HG02943 (cell line): ENCODE results near the gene EIF4EBP2.

Experiments
- ATAC-seq: cut with Tn5 transposase; IDR thresholded peaks from one replicate; pipeline ENCODE4 v1.9.1; 2021; ENCODE audit warnings: mild to moderate bottlenecking, low read depth, moderate library complexity; ENCODE audit not compliant: unreplicated experiment

The EIF4EBP2 gene

DNA sequence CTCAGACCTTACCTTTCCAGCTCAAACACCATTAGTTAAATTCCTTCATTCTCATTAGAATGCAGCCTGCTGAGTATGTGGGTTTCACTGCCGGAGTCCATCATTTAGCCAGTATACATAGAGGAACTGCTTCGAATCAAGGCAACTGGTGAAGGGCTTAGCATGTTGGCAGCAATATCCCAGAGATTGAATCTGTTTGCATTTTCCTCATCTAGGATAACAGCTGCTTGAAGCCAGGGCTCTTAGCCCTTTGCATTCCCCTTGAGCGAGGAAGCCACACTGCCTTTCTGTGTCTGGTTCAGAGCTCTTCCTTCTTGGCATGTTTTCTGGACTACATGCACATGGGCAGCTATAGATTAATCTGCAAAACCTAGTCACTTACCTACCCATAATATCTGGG, 22.9 kb downstream of the EIF4EBP2 start:
- no peak for ATAC-seq

DNA sequence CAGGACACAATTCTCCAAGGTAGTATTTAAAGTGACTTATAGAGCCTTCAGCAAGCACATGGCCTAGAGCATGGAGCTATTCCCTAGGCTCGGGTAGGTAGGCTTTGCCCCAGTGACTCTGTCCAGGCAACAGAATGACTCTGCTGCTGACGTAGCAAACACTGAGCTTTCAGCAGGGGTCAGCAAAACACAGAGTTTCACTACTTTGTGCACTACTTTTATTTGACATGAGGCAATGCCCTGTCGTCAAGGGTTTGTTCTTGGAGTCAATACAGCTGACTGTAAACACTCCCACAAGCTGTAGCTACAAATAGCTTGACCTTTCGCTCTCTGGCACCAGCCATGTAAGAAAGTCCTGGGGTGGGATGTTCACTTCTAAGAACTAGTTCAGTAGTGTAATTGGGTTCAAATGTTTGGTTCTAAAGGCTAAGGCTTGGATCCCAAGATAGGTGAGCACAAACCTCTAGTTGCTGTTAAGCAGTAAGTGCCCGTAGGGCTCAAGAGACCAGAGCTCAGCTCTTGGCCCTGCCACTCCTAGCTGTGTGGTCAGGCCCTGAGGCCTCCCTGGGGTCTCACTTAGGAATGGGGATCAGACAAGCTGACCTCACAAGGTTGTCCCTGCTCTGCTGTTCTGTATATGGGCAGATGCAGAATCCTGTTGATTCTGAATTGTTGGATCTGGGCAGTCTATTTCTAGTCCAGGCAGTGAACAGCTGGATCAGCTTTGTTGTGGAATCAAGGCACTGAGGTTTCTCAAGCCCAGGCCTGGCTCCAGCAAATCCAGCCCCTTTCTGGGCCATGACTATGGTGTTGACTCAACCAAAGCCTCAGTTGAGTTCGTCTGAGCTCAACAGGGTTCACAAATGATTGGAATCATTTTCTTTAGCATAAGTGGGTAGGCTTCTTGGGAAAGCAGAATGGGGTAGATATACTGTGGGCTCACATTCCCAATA, 26.8 kb downstream of the EIF4EBP2 start:
- no peak for ATAC-seq

DNA sequence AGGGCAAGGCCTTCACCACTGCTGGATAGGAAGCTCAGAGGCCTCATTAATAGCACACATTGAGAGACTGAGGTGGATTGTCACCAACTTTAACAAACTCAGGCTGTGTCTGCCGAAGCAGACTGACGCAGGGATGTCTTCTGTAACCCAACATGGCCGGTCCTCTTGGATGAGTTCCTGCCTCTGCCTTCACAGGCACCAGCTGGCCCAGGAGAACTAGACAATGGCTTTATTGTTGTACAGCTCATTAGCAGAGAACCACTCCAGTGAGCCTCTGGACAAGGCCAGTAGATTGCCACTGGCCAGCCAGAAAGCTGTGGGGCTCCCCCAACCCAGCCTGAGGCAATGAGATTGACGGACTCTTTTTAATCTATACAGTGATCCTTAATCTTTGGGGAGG, 28.2 kb downstream of the EIF4EBP2 start:
- no peak for ATAC-seq

DNA sequence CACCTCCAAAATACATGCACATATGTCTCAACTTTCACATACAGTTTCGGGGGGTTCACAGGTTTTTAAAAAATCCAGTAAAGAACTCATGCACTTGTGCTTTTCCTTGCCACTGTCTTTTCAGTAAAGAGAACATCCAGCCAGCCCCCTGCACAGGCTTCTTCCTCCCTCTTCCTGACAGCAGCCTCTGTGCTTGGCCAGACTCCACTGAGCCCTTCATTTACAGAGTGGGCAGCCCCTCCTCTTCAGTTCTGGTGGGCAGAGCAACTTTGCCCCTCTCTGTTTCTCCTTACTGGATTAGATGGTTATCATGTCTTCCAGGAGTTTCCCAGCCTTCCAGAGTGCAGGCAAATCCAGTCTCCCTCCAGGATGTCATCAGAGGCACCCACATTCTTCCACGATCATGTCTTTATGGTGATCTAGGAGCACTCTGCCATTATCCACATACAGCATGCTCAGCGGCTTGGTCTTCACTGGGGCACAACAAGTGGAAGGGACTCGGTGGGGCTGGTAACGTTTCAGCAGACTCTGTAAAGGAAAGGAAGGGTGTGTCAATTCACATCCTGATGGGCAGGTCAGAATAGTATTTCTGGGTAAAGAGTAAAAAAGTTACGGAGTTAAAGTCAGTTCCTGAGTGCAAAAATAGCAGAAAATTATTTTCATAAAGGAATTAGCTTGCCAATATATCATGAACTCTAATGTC, 28.8 kb downstream of the EIF4EBP2 start:
- no peak for ATAC-seq

DNA sequence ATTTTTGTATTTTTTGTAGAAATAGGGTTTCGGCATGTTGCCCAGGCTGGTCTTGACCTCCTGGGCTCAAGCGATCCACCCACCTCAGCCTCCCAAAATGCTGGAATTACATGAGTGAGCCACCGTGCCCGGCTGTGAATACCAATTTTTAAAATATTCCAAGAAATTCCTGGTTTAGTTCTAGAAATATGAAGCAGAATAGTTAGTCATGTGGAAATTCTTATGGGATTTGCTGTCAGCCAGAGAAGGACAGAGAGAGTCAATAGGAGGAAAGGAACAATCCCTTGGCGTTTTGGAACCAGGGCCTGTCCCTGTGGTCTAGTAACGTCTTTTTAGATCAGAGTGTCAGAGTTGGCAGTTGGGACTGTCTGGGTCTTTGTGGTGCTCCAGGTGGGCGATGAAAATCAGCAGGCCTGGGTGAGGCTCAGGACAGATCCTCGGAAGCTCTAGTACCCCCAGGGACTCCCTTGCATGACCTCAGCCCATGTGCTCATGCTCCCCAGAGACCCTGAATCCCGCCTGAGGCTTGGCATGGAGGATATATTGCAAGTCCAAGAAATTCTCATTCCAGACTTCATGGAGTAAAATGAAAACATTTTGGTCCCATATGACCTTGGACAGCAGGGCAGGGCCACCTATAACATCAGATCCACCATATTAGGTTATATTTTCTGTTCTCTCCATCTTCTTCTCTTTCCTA, 29.8 kb downstream of the EIF4EBP2 start:
- ATAC-seq, result no peak

DNA sequence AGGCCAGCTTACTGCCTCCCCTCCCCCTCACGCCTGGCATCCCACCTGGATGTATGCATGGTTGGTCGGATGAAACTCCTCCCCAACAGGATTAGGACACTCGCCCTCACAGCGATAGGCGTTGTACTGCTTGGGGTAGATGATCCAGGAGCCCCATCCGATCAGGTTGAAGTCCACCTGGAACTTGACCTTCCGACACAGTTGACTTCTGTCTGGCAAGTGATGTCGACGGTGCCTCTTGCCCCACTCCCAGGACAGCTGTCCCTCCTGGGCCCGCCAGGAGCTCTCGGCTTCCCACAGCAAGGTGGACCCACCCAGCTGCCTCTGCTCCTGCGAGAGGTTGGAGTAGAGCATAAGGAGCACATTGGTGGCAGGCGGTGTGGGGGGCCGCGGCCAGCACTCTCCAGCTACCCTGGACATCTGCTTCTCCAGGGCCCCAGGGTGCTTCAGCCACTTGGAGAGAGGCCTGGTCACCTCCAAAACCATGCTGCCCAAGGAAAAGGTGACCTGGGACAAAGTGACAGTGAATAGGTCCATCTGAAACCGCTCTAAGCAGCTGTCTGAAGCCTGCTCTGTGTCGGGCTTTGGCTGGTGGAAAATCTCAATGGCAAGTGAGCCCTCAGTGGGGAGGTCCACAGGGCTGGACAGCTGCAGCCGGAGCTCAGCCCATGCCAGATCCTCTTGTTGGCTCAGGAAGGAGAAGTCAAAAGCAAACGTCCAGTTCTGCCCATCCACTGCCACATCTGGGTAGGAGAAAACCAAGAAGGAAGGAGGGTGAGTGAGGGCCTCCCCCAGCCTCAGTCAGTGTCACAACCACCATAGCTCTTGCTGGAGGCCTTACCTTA, 31.5 kb downstream of the EIF4EBP2 start:
- ATAC-seq, result no peak

DNA sequence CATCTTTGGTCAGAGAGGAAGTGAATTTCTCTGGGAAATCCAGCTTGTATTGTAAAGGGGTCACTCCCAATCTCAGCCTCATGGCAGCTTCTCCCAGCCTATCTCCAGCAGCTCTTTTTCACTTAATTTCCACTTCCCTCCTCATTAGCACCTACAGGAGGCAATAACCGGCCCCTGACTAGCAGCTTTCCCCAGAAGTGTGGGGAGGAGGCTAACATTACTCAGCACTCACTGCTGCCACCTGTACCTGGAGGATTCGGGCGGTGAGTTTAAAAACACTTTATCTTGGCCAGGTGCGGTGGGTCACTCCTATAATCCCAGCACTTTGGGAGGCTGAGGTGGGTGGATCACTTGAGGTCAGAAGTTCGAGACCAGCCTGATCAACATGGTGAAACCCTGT, 33.8 kb downstream of the EIF4EBP2 start:
- no peak for ATAC-seq

DNA sequence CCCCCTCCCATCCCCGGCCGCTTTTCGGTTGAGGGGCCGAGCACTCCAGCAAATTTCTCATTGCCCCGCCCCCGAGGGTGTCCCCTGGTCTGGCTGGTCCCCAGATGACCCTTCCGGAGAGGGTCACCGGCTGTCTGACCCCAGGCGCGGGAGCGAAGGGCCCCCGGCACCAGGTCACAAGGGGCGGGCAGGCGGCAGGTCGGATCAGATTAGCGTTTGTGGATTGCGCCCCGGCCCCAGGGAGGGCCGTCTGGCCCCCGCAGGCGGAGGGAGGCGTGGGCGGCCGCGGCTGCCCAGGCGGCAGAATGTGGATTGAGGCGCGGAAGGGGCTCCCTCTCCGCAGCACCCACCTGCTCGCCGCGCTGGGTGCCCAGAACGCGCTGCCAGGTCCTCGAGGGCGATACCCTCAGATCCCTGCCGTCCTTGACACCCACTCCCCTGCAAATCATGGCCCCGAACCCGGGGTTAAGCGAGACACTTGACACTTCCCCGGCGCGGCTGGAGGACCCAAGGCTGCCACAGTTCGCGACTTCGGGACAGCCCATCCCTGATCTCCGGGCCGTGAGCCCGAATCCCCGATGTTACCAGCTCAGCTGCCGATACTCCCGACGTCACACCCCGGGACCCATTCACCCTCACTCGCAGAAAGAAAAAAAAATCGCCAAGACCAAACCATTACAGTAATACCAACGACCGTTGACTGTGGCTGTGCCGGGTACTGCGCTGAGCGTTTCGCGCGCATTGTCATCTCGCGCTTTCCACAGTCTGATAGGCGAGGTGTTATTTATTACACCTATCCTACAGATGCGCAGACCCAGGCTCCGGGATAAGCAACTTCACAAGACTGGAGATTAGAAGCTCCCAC, 36.6 kb downstream of the EIF4EBP2 start:
- no peak for ATAC-seq

DNA sequence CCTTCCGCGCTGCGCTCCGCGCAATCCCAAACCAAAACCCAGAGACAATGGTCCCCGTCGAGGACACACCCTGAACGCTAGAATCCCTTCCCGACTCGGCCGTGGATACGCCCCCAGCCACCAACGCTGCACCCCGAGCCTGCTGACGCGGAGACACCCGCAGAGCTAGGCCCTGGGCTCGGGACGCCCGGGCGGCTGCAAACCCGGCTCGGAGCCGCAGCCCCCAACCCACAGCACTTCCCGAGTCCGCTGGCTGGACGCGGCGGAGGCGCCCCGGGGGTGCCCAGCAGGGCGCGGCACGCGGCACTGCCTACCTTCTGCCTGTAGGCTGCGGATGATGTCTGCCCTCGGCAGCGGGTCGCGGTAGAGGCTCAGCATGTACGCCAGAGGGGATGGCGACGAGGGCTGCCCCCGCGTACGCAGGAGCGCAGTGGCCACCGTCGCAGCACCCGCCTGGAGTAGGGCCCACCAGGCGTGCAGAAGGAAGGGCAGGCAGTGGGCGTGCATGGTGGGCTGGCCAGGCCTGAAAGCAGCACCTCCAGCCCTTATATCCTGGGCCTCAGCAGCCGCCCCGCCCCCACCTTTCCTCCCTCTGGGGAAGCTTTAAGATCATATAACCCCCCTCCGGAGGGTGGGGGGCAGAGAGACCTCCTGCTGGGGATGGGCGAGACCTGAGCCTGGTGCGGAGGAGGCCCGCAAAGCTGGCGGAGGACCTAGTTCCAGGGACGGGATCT, 37.4 kb downstream of the EIF4EBP2 start, which contains the start of gene NODAL:
NODAL (minus strand) TSS at position 521 of the 734 bp plus-strand sequence; CDS start at position 507, 14 bp downstream.
- ATAC-seq, result no peak

DNA sequence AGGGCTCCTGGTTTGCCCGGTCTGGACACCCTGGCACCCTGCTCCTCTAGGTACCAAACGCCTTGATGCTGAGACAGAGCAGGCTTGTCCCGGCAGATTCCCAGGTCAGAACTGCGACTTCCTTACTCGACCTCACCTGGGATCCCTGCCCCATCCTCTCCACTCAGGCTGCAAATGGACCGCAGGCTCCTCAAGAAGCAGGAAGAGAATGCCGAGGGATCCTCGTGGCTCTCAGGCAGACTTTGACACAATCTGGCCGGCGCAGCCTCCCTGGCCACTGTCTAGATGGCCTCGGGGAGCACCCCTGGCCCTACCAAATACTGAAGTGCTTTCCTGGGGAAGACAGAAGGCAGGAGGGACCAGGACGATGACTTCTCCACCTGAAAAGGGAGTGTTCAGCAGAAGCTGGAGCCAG, 38.0 kb downstream of the EIF4EBP2 start:
- no peak for ATAC-seq

DNA sequence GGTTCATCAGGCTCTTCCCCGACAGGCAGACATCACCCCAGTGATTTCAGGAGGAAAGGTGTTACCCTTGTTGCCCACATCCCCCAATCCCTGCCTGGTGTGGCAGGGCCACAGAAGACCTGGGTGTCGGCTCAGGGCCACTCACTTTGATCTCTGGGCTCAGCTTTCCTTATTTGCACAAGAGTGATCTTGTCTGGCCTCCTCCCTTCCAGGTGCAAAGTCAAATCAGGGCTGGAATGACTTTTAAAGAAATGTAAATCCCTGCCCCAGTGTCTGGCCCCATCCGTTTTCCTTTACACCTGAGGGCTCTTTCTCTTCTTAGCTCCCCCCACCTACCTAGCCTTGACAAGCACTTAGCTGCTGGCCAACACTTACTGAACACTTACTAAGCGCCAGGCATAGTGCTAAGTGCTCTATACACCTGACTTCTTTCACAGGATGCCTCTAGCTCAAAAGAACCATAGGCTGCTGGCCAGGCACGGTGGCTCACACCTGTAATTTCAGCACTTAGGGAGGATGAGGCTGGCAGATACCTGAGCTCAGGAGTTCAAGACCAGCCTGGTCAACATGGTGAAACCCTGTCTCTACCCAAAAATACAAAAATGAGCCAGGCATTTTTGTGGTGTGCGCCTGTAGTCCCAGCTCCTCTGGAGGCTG, 38.5 kb downstream of the EIF4EBP2 start:
- no peak for ATAC-seq

DNA sequence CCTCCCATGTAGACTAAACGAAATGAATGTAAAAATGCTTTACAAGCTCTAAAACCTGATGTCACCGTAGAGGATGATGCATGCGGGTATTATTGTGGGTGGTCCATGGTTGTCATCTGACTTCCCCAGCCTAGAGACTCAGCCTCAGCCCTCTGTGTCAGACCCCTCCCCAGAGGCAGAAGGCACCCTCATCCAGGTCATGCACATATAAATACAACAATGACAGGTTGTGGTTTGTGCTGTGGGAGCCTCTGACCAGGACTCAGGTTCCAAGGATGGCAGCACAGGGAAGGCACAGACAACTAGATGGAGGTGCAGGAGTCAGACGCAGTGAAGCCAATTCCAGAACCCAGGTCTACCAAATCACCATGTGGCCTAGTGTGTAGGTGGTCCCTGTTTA, 40.8 kb downstream of the EIF4EBP2 start:
- ATAC-seq, result no peak

DNA sequence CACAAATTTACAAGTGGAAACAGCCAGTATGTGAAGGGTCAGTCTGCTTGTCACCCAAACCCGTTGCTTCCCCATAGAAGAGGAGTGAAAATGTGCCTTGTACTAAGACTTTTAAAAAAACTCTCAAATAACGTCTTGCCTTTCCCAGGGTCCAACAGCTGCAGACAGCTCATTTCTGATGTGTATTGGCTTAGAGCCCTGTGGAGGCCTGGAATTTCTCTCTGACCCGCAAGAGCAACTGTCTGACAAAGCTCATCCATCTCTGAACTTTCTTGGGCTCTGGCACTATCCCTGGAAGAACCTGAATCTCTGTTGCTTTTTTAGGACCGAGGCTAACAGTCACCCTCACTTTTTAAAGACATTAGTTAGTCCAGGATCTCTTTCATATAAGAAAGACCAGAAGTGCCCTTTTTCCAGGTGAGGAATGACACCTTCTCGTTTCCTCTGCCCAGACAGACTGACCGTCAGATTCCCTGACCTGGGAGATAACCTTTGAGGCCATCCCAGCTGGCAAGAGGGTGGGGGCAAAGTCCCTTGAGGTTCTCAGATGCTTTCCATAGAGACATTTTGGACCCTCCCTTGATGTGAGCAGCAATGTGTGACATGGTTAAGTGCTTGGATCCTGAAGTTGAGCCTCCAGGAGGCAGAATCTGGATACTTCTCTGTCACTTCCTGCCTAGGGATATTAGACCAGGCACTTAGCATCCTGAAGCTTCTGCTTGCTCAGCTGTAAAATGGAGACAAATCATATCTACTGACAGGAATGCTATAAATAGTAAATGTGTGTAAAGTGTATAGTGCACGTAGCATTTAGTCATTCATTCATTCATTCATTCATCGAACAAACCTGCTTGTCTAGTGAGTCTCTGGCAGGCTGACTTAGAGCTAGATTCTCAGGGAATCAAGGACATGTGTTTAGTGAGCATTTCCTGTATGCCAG, 42.0 kb downstream of the EIF4EBP2 start:
- no peak for ATAC-seq

DNA sequence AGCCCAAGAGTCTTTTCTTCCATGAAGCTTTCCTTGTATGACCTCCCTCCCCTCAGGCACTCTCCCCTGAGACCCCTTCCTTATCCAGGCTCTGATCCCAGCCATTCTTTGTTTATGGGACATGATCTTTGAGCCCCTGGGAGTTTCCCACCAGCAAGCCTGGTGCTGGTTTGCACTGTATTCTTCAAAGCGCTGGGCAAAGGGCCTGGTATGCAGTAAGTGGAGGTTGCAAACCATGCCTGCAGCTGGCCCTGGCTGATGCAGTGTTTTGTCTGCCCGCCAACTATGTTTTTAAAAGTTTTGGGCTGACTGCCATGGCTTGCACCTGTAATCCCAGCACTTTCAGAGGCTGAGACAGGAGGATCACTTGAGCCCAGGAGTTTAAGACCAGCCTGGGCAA, 44.3 kb downstream of the EIF4EBP2 start:
- ATAC-seq, result no peak

DNA sequence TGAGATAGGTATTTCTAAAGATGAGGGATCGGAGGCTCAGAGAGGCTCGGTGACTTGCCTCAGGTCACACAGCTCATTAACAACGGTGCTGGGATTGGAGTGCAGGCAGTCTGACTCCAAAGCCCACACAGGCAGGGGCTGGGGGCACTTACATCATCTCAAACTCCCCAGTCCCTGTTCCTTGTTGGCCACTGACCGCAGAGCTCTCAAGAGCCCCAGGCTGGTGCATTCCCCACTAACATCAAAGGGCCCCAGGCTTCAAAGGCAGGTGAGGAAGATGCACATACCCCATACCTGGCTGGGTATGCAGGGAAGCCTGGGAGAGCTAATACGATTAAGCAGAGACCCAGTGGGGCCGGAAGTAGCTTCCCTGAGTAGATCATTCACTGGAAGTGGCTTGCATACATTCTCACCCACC, 51.3 kb downstream of the EIF4EBP2 start:
- no peak for ATAC-seq

DNA sequence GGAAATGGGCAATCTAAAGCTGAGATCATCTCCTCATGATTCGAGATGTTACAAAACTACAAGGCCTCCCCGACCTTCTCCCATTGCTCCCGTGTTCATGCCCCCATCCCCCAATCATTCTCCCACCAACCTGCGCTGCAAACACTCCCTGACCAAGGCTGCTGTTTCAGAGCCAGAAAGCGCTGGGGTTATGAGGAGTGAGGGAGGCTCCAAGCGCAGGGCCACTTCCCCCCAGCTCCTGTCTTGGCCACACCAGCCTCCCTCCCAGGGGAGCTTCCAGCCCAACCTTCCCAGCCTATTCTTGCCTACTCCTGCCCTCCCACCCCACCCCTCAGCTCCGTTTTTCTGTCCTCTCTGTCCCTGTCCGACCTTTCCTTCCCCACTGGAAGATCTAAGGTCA, 52.2 kb downstream of the EIF4EBP2 start:
- ATAC-seq, result no peak

DNA sequence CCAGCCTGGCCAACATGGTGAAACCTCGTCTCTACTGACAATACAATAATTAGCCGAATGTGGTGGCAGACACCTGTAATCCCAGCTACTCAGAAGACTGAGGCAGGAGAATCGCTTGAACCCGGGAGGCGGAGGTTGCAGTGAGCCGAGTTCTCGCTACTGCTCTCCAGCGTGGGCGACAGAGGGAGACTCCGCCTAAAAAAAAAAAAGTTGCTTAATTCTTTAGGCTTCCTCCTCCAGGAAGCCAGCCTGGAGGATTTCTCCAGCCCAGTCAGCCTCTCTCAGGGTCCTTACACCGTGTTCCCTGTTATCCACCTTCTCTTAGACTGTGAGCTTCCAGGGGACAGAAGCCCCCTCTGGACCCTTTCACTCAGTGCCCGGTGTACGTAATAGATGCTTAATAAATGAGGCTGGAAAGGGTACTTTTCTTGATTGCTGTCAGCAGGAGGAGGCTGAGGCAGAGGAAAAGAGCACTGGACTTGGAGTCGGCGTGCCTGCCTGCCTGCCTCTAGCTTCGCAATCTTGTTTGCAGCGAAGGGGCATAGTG, 53.9 kb downstream of the EIF4EBP2 start:
- ATAC-seq, result no peak
